Activated gamma-delta T cell treated with anti-CD3 and anti-CD28 coated beads, Interleukin-2, amount 50 U/mL, for 16 hours (primary cell): Measurements from ENCODE around the gene CUBN.

Experiments used
- DNase-seq: peaks from one replicate; pipeline ENCODE4 v3.0.0-alpha.2; 2020; ENCODE audit warnings: low read depth

The CUBN gene

DNA sequence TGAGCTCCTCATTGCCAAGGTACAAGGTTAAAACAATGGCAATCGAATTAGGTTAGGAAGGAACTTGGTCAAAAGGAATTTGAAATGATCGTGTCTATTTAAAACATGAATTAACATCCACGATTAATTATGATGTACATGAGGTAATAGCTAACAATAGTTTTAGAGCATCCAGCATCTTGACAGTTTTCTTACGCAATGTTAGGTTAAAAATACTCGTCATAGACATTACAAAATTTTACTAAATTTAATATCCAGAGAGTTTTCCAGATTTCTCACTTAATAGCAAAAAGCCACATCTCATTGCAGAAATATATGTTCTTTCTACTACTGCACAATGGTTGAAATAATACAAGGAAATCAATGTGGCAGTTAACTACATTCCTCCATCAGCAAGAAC lies 22.6 kb downstream of the CUBN start:
- DNase-seq: no peak

DNA sequence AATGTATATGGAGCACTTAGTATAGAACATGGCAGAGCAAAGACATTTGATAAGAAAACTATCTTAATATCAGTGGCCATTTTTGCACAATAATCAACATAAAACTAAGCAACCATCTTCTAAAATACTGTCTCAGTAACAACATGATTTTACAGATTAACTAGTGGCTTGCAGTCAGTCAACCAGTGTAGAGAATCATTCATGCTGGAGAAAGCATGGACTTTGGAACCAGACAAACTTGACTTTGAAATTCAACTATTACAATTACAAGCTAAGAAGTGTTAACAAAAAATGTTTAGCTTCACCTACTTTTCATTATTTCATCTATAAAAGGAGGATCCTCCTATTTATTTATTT lies 27.7 kb downstream of the CUBN start:
- DNase-seq: no peak

DNA sequence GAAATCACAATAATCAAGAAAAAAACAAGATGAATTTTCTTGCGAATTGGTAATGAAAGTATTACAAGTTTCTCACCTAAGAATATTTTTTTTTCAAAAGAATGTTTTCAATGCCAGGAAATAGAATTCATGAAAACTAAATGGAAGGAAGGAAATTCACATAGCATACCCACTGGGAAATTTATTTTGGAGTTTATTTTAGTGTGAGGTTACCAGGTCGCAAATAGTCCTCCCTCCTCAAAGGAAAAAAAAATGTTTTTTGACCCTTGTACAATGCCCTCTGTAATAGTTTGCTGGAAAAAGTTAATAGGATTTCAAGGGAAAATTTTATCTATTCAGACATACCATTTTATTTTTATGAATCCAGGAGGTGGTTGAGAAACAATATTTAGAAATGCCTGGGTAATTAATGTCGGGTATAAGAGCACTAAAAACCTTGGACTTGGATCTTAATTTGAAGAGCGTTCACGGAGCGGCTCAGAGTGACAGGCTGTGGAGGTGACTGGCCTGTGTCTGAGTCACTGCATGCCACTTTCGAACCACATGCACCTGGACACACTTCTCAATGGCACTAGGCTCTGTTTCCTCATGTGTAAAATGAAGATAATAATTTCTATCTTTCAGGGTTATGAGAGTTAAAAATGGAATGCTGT lies 28.2 kb downstream of the CUBN start:
- no peak for DNase-seq

DNA sequence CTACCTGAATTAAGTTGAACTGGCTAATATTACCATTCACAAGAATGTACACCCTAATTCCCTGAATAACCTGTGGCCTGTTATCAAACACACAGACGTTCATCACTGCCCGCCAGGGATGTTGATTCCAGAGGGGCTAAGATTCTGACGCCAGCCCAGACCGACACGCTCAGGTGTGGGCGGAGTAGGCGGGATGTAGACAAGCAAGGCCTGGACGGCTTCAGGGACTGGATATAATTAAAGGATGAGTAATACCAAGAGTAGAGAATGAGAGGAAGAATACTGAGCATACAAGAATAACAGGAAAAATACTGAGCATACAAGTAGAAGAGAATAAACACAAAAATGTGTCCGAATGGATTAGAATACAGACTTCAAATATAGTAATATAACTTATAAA lies 29.0 kb downstream of the CUBN start:
- DNase-seq: no peak

DNA sequence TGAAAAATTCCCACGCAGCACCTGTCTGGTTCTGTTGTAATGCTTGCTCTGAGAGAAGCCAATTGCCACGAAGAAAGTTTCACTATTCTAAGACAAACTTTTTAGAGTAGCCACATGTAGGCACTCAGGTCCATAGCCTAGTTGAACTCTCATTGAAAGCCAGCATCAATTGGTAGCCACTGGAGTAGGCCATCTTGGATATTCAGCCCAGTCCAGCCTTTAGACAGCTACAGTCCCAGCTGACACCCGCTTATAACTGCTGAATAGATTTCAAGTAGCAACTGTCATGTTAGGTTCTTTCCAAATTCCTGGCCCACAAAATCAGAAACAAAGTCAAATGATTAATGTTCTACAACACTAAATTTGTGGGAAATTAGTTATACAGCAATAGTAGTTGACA lies 31.6 kb downstream of the CUBN start:
- no peak for DNase-seq

GRCh38 chr10:17094844-17095243 lies 34.8 kb downstream of the CUBN start:
- no peak for DNase-seq

GRCh38 chr10:17092986-17093803 lies 36.4 kb downstream of the CUBN start:
- no peak for DNase-seq

DNA sequence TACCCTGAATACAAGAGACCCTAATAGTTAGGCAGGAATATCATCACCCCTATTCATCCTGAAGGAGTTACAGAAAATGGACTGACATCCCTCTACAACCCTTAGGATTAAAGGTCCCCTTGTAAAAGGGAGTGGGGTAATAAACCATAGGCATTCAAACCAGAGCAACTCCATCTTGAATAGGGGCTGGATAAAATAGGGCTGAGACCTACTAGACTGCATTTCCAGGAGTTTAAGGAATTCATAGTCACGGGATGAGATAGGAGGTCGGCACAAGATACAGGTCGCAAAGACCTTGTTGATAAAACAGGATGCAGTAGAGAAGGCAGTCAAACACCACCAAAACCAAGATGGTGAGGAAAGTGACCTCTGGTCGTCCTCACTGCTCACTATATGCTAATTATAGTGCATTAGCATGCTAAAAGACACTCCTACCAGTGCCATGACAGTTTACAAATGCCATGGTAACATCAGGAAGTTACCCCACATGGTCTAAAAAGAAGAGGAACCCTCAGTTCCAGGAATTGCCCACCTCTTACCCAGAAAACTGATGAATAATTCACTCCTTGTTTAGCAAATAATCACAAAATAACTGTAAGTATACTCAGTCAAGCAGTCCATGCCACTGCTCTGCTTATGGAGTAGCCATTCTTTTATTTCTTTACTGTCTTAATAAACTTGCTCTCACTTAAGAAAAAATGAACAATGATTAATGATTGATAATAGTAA lies 37.2 kb downstream of the CUBN start:
- DNase-seq: no peak

DNA sequence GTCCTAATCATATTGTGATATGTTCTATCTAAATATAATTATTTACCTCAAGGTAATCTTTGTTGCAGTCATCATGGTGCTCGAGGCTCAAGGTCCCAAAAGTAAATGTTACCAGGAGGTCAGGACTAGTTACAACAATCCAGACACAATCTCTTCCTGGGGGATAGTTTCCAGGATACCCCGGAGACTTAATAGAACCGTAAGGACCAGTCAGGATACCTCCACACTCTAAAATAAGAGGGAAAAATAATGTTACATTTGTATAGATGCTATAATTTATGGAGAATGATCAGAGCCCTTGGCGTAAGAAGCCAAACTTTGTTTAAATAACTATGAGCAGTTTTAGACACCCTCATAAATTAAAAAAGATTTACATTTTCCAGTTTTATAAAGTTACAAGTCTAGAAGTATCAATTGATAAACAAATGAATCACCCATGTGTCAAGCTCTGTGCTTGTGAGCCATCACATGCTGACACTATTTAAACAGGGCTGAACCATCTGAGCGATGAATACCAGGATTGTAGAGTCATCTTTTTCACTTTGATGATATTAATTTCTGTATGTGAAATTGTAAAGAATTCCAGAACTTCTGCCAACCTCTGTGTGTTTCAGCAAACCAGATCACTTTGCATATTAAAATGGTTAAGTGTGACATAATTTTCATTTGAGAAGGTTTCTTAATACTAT lies 41.3 kb downstream of the CUBN start:
- DNase-seq: no peak

GRCh38 chr10:17086865-17087367 lies 42.7 kb downstream of the CUBN start:
- DNase-seq: no peak

GRCh38 chr10:17085011-17085725 lies 44.4 kb downstream of the CUBN start:
- DNase-seq: no peak

- no peak for DNase-seq
These were observed 45.4 kb downstream of the CUBN start for GRCh38 chr10:17084258-17084657.

GRCh38 chr10:17081431-17081830 lies 48.2 kb downstream of the CUBN start:
- DNase-seq: no peak

DNA sequence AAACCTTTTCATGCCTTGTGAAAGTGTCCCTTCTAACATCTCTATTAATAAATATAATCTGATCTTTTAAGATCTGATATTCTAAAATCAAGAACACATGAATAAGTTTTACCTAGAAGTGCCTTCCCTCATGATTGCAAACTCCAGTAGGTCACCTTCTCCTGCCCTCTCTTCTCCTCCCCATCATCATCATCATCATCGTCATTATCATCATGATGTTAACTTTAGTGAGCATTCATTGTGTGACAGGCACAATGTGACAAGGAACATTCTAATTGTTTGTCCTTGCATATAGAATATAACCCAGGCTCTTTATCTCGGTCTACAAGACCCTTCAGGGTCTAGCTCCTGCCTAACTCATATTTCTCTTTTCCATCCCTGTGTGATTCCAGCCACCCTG lies 51.7 kb downstream of the CUBN start:
- DNase-seq: no peak

GRCh38 chr10:17077346-17077781 lies 52.2 kb downstream of the CUBN start:
- no peak for DNase-seq

DNA sequence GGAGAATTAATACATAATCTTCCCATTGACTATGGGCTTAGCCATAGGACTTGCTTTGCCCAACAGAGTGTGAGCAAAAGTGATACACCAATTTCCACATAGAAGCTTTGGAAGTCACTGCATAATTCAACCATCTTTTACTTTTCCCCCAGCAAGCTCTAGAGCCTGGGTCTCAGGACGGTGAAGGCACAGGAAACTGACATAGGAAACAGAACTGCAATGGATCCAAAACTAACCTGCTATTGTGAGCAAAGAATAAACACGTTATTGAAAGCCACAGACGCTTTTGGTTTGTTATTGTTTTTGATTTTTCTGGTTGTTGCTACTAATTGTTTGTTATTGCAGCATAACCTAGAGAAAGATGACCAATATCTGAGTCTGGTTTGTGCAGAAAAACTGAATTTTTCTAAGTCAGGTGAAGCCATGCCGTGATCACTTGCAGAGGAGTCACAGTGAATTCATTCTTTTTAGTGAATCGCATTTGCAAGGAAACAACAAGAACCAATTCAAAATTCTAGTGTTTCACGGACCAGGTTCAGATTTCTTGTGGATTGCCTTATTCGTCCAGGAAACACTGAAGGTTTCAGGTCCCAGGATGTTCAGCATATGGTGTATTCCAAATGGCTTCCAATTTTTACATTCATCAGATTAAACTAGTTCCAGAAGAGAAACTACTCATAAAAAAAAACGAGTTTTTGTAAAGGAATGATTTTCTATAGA lies 52.8 kb downstream of the CUBN start:
- DNase-seq: no peak

DNA sequence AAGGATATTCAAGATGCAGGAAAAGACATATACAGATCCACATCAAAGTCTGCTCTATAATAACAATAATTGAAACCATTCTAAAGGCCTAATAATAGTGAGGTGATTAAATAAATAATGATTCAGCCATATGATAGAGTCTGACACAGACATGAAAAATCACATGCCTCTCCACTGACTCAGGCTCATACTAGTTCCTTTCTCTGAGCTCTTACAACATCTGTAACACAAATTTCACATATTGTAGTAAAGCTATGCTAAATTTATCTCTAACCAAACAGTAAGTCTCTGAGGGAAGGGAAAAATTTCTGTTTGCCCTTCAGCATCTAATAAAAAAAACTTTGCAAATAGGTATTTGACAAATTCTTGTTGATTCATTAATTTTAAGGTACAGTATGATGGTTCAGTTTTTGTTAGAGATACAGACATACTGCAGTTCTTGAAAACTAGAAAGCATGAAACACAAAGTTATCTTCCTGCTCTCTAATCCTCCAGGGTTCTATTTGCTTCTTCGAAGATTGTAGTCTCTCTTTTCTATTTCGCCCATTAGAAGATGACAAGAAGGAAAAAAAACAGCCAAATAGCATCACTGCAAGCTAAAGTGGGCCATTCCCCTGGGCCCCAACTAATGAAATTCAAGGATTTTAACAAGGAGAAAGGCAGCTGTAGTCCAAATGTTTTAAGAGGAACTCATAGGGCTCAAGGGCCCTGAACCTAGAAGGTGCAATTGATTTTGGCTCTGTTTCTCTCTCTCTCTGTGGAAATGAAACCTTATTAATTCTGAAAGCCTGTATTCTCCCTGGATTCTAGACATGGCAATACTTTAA lies 53.9 kb downstream of the CUBN start:
- no peak for DNase-seq

DNA sequence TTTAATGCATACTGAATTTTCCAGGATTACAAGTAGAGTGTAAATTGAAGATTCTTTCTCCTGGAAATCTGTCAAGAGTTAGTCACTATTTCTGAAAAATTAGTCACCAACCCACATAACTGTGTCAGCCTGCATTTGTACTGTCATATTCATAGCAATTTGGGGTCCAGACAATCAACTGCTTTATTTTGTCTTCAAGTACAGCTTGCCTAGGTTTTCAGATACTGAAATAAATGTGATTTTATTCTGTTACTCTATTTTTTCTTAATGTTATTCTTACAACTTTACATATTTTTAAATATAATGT lies 55.1 kb downstream of the CUBN start:
- DNase-seq: no peak

GRCh38 chr10:17073725-17074540 lies 55.7 kb downstream of the CUBN start:
- DNase-seq: no peak
